GM23338 (cell line): ENCODE measurements around the gene MCUR1. TPM values are rescaled to one million over a fixed set of nuclear protein-coding genes. Genes with fewer than 3 reads are reported as not detected.

Experiments
- ATAC-seq: fragments of 200-7000 bp; cut with Tn5 transposase; 3 replicates; pipeline ENCODE4 v1.9.1; 2020
- DNase-seq: peaks from one replicate; pipeline ENCODE4 v3.0.0-alpha.2; 2015; ENCODE audit warnings: low spot score
- H2AFZ ChIP-seq: fragments of 200-600 bp; sonication (generic); 2 replicates; pipeline ENCODE4 v1.8.0; 2016; ENCODE audit warnings: antibody characterized with exemption, mild to moderate bottlenecking, moderate library complexity
- H3F3A ChIP-seq: fragments of 200-600 bp; sonication (generic); replicated peaks from 2 replicates; pipeline ENCODE4 v1.8.0; 2017; ENCODE audit warnings: antibody characterized with exemption, mixed run types, low read depth
- H3K27ac ChIP-seq: fragments of 200-600 bp; sonication (generic); 2 replicates; pipeline ENCODE4 v1.6.1; 2016; ENCODE audit warnings: low read depth
- H3K27me3 ChIP-seq: fragments of 200-600 bp; sonication (generic); 2 replicates; pipeline ENCODE4 v1.8.0; 2016; ENCODE audit warnings: mild to moderate bottlenecking, mixed run types, moderate library complexity; ENCODE audit not compliant: insufficient read depth
- H3K36me3 ChIP-seq: fragments of 200-600 bp; sonication (generic); 2 replicates; pipeline ENCODE4 v1.8.0; 2016; ENCODE audit warnings: mild to moderate bottlenecking; ENCODE audit not compliant: insufficient read depth
- H3K4me1 ChIP-seq: fragments of 200-600 bp; sonication (generic); 2 replicates; pipeline ENCODE4 v1.8.0; 2016; ENCODE audit warnings: mild to moderate bottlenecking, moderate library complexity; ENCODE audit not compliant: insufficient read depth
- H3K4me2 ChIP-seq: fragments of 200-600 bp; sonication (generic); 2 replicates; pipeline ENCODE4 v1.7.1; 2017; ENCODE audit warnings: mixed run types
- H3K4me3 ChIP-seq: fragments of 200-600 bp; sonication (generic); 2 replicates; pipeline ENCODE4 v1.6.1; 2016; ENCODE audit warnings: mixed run types
- H3K79me2 ChIP-seq: fragments of 200-600 bp; sonication (generic); replicated peaks from 2 replicates; pipeline ENCODE4 v1.8.0; 2017; ENCODE audit warnings: mild to moderate bottlenecking; ENCODE audit not compliant: insufficient read depth
- H3K9me2 ChIP-seq: fragments of 200-600 bp; sonication (generic); 2 replicates; pipeline ENCODE4 v1.8.0; 2017; ENCODE audit not compliant: insufficient read depth
- H4K20me1 ChIP-seq: fragments of 200-600 bp; sonication (generic); replicated peaks from 2 replicates; pipeline ENCODE4 v1.8.0; 2017; ENCODE audit warnings: mild to moderate bottlenecking; ENCODE audit not compliant: insufficient read depth
- H3K27ac Mint-ChIP-seq: 2 replicates; pipeline ENCODE4 v1.8.0; 2020; ENCODE audit warnings: inconsistent platforms, mild to moderate bottlenecking, moderate library complexity, mixed read lengths
- H3K27me3 Mint-ChIP-seq: 3 replicates; pipeline ENCODE4 v1.8.0; 2022; ENCODE audit warnings: low read depth, mild to moderate bottlenecking, moderate library complexity, mixed read lengths, inconsistent platforms; ENCODE audit not compliant: insufficient read depth, poor library complexity
- H3K36me3 Mint-ChIP-seq: 3 replicates; pipeline ENCODE4 v1.8.0; 2021; ENCODE audit warnings: low read depth, mild to moderate bottlenecking, inconsistent platforms, moderate library complexity, mixed read lengths
- H3K4me1 Mint-ChIP-seq: 3 replicates; pipeline ENCODE4 v1.8.0; 2020; ENCODE audit warnings: mild to moderate bottlenecking, inconsistent platforms, mixed read lengths
- H3K4me3 Mint-ChIP-seq: 3 replicates; pipeline ENCODE4 v1.8.0; 2021; ENCODE audit warnings: moderate library complexity, mild to moderate bottlenecking, inconsistent platforms, mixed read lengths
- H3K9me3 Mint-ChIP-seq: 3 replicates; pipeline ENCODE4 v1.8.0; 2020; ENCODE audit warnings: moderate library complexity, mild to moderate bottlenecking, inconsistent platforms, mixed read lengths
- CREB1 ChIP-seq: fragments of 250-450 bp; sonication (Bioruptor Pico); IDR thresholded peaks from 2 replicates; pipeline ENCODE4 v1.5.0; 2020; ENCODE audit warnings: low read depth, mild to moderate bottlenecking, moderate library complexity
- ETS1 ChIP-seq: IDR thresholded peaks from 2 replicates; pipeline ENCODE4 v1.6.1; 2016; ENCODE audit warnings: antibody characterized with exemption
- EZH2phosphoT487 ChIP-seq: fragments of 200-600 bp; sonication (generic); IDR thresholded peaks from one replicate; pipeline ENCODE4 v1.8.1; 2018; ENCODE audit warnings: antibody characterized with exemption; ENCODE audit not compliant: unreplicated experiment
- JUNB ChIP-seq: IDR thresholded peaks from one replicate; pipeline ENCODE4 v1.6.1; 2016; ENCODE audit warnings: antibody characterized with exemption; ENCODE audit not compliant: unreplicated experiment
- NANOG ChIP-seq: IDR thresholded peaks from 2 replicates; pipeline ENCODE4 v1.6.1; 2016; ENCODE audit warnings: antibody characterized with exemption, borderline replicate concordance
- POLR2AphosphoS5 ChIP-seq: IDR thresholded peaks from 2 replicates; pipeline ENCODE4 v1.6.1; 2016; ENCODE audit warnings: antibody characterized with exemption, low read depth
- REST ChIP-seq: IDR thresholded peaks from one replicate; pipeline ENCODE4 v1.6.1; 2018; ENCODE audit warnings: antibody characterized with exemption; ENCODE audit not compliant: unreplicated experiment
- STAT1 ChIP-seq: IDR thresholded peaks from one replicate; pipeline ENCODE4 v1.6.1; 2016; ENCODE audit warnings: antibody characterized with exemption; ENCODE audit not compliant: unreplicated experiment
- ZNF114 ChIP-seq: fragments of 250-450 bp; sonication (Bioruptor Pico); IDR thresholded peaks from 2 replicates; pipeline ENCODE4 v1.5.0; 2020; ENCODE audit warnings: mild to moderate bottlenecking, moderate library complexity
- ZNF462 ChIP-seq: fragments of 250-450 bp; sonication (Bioruptor Pico); IDR thresholded peaks from 2 replicates; pipeline ENCODE4 v1.5.0; 2020; ENCODE audit warnings: mild to moderate bottlenecking, moderate library complexity
- polyA plus RNA-seq: library from polyadenylated mRNA; unstranded; fragments of >200 nt; fragmentation: Nextera tagmentation; extraction: Ambion mirVana; gene quantifications from 2 replicates; pipeline ENCODE4 v1.2.1, GENCODE V29; 2016
- total RNA-seq: library from RNA; depleted of rRNA; stranded (reverse); fragments of >200 nt; shearing (Covaris generic); gene quantifications from 2 replicates; pipeline ENCODE4 v1.2.3, GENCODE V29; 2014

MCUR1 gene
- total and polyA plus RNA-seq, 2 experiments from 2014 or later = 21.0 to 65.3 TPM

- no peak for TF ChIP-seq REST
- TF ChIP-seq ZNF462 (CRISPR knock-in tag) = no peak
- no peak for TF ChIP-seq ZNF114 (CRISPR knock-in tag)
These were observed 3.5 kb downstream of the MCUR1 start (continued) for GRCh38 chr6:13810688-13811446.

GRCh38 chr6:13808801-13809200, 5.6 kb downstream of the MCUR1 start:
- Mint-ChIP-seq H3K27ac (no peak overlapping the region), H3K4me1 (peaks cover 20% of the 10 kb centered on the region), H3K9me3 (no peaks in the 10 kb centered on the region), H3K36me3 (peaks cover 23% of the 10 kb centered on the region; the same call in 2 of the 3 replicates), H3K4me3 (no peak overlapping the region), H3K27me3 (no peaks in the 10 kb centered on the region)
- H4K20me1 ChIP-seq = peaks cover 52% of the 10 kb centered on the region
- H3K4me1 ChIP-seq = peaks cover 17% of the 10 kb centered on the region
- peaks cover 7% of the 10 kb centered on the region; the same call in 1 of the 2 replicates for H3K36me3 ChIP-seq
- H3K4me3 ChIP-seq = no peak overlapping the region
- ATAC-seq = no peak
- no peaks in the 10 kb centered on the region for H3K27me3 ChIP-seq
- no peaks in the 10 kb centered on the region for H3F3A ChIP-seq
- no peak overlapping the region for H2AFZ ChIP-seq
- H3K79me2 ChIP-seq = peaks cover 72% of the 10 kb centered on the region
- H3K27ac ChIP-seq = no peak overlapping the region
- H3K4me2 ChIP-seq = no peak overlapping the region
- no peaks in the 10 kb centered on the region for H3K9me2 ChIP-seq
- DNase-seq = no peak
- no peak for TF ChIP-seq POLR2AphosphoS5
- TF ChIP-seq EZH2phosphoT487 = no peak
- TF ChIP-seq JUNB = no peak
- no peak for TF ChIP-seq ETS1
- no peak for TF ChIP-seq REST
- TF ChIP-seq STAT1 = no peak
- no peak for TF ChIP-seq NANOG
- no peak for TF ChIP-seq ZNF114 (CRISPR knock-in tag)
- TF ChIP-seq CREB1 = no peak
